ENCODE results near the gene KLF7. TPM values are rescaled to one million over a fixed set of nuclear protein-coding genes. Genes with fewer than 3 reads are reported as not detected.

Gene KLF7
- total RNA-seq, 1 experiment from 2014 or later = 15.4 TPM

DNA sequence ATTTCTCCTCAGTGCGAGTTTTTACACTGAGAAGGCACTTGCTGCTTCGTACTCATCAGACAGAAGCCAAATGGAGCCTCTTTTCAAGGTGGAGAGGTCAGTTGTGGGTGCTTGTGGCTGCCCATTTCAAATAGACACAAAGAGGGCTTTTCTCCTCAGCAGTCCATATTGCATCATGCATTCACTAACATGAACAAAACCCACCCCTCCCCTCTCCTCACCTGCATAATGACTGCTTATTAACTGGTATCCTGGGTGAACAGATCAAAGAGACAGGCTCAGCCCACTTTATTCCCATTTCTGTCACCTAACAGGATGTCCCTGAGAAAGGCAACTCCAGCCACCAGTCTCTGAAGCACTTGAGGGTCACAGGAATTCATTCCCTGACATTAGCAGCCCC lies 28.9 kb downstream of the KLF7 start:
- no TSS peak for BruUV-seq (replicated peaks)
- Histone ChIP-seq H3K27ac (ENCODE audit: low read depth, low read length) (no peak overlapping the region), H3K9me3 (ENCODE audit: control insufficient read depth in 1 of 2, insufficient read depth in 1 of 2, low read depth in 1 of 2, low read length in 2 of 2) (no peaks in the 10 kb centered on the region), H3K9ac (ENCODE audit: low read length) (no peak overlapping the region), H2AFZ (ENCODE audit: low read depth, low read length, poor library complexity, severe bottlenecking) (no peak overlapping the region), H3K9me2 (ENCODE audit: insufficient read depth) (no peaks in the 10 kb centered on the region), H3K79me2 (ENCODE audit: insufficient read depth, low read length) (no peaks in the 10 kb centered on the region), H3K4me3 (replicated peaks in 1 of 2; ENCODE audit: low read depth in 1 of 2, low read length in 2 of 2) (no peak overlapping the region), H3K4me2 (ENCODE audit: low read length) (no peak overlapping the region), H4K20me1 (ENCODE audit: insufficient read depth) (no peaks in the 10 kb centered on the region), H3K27me3 (ENCODE audit: insufficient read depth, low read length) (no peaks in the 10 kb centered on the region), H3K36me3 (ENCODE audit: control insufficient read depth in 1 of 2, insufficient read depth in 2 of 2, low read length in 2 of 2) (no peaks in the 10 kb centered on the region), H3K4me1 (ENCODE audit: control insufficient read depth in 1 of 2, insufficient read depth in 2 of 2, low read length in 2 of 2) (peaks cover 0 to 9% of the 10 kb centered on the region in 2 experiments; a peak in 3 of 4 replicates)
- DNase-seq (ENCODE audit: low read depth, low spot score) = no peak
- ATAC-seq = no peak
- intact Hi-C loops (cut with micrococcal nuclease) = no loop called here
- POLR2A ChIA-PET = no interaction called here
- TF ChIP-seq, protein P1, sequence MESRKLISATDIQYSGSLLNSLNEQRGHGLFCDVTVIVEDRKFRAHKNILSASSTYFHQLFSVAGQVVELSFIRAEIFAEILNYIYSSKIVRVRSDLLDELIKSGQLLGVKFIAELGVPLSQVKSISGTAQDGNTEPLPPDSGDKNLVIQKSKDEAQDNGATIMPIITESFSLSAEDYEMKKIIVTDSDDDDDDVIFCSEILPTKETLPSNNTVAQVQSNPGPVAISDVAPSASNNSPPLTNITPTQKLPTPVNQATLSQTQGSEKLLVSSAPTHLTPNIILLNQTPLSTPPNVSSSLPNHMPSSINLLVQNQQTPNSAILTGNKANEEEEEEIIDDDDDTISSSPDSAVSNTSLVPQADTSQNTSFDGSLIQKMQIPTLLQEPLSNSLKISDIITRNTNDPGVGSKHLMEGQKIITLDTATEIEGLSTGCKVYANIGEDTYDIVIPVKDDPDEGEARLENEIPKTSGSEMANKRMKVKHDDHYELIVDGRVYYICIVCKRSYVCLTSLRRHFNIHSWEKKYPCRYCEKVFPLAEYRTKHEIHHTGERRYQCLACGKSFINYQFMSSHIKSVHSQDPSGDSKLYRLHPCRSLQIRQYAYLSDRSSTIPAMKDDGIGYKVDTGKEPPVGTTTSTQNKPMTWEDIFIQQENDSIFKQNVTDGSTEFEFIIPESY (IDR thresholded peaks at IDR 0.05; ENCODE audit: extremely low read depth, insufficient replicate concordance, low read length) = no peak
- no peak for TF ChIP-seq SP1 (IDR thresholded peaks at IDR 0.05; ENCODE audit: low read depth)
- TF ChIP-seq EZH2phosphoT487 (IDR thresholded peaks at IDR 0.05; ENCODE audit: borderline replicate concordance) = no peak
- TF ChIP-seq, protein P2, sequence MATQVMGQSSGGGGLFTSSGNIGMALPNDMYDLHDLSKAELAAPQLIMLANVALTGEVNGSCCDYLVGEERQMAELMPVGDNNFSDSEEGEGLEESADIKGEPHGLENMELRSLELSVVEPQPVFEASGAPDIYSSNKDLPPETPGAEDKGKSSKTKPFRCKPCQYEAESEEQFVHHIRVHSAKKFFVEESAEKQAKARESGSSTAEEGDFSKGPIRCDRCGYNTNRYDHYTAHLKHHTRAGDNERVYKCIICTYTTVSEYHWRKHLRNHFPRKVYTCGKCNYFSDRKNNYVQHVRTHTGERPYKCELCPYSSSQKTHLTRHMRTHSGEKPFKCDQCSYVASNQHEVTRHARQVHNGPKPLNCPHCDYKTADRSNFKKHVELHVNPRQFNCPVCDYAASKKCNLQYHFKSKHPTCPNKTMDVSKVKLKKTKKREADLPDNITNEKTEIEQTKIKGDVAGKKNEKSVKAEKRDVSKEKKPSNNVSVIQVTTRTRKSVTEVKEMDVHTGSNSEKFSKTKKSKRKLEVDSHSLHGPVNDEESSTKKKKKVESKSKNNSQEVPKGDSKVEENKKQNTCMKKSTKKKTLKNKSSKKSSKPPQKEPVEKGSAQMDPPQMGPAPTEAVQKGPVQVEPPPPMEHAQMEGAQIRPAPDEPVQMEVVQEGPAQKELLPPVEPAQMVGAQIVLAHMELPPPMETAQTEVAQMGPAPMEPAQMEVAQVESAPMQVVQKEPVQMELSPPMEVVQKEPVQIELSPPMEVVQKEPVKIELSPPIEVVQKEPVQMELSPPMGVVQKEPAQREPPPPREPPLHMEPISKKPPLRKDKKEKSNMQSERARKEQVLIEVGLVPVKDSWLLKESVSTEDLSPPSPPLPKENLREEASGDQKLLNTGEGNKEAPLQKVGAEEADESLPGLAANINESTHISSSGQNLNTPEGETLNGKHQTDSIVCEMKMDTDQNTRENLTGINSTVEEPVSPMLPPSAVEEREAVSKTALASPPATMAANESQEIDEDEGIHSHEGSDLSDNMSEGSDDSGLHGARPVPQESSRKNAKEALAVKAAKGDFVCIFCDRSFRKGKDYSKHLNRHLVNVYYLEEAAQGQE (IDR thresholded peaks at IDR 0.05; ENCODE audit: low read depth) = no peak
- TF ChIP-seq POLR2A (IDR thresholded peaks at IDR 0.05; ENCODE audit: borderline replicate concordance, extremely low read depth, insufficient read depth, insufficient read length) = no peak
- no peak for TF ChIP-seq EZH2 (IDR thresholded peaks at IDR 0.05)
- no peak for TF ChIP-seq ZNF274 (IDR thresholded peaks at IDR 0.05; ENCODE audit: low read depth, low read length)
- TF ChIP-seq SIN3A (IDR thresholded peaks at IDR 0.05; ENCODE audit: low read depth) = no peak
- RAD21 ChIA-PET (ENCODE audit: low non-redundant PET in 1 of 2, low total read pairs in 2 of 2, uncharacterized antibody in 2 of 2, unreplicated experiment in 2 of 2) = no interaction called here
- CTCF ChIA-PET = no interaction called here
